PFSK-1 (cell line): ENCODE data around the gene PCED1B.

Experiments used
- FOXP2 ChIP-seq: optimal IDR thresholded peaks from 2 replicates; pipeline ENCODE3; 2011; ENCODE audit warnings: borderline replicate concordance, control low read depth, inconsistent platforms; ENCODE audit not compliant: insufficient read depth; ENCODE audit errors: extremely low read length, extremely low read depth
- POLR2AphosphoS5 ChIP-seq: IDR thresholded peaks from 2 replicates; pipeline ENCODE4 v1.6.1; 2012; ENCODE audit warnings: low read depth, mild to moderate bottlenecking, control low read depth, low read length, moderate library complexity
- REST ChIP-seq, 2 experiments: IDR thresholded peaks; 2 replicates each; pipeline versions ENCODE4 v1.6.1 to v1.8.0; 2011 to 2012; ENCODE audit warnings: low read depth in 2 of 2, low read length in 2 of 2, control low read depth in 1 of 2, inconsistent platforms in 1 of 2, mild to moderate bottlenecking in 1 of 2, moderate library complexity in 1 of 2; ENCODE audit not compliant: insufficient read depth in 1 of 2
- SIN3A ChIP-seq: IDR thresholded peaks from 2 replicates; pipeline ENCODE4 v1.6.1; 2012; ENCODE audit warnings: mild to moderate bottlenecking, low read length, moderate library complexity, borderline replicate concordance; ENCODE audit not compliant: insufficient read depth
- TAF1 ChIP-seq: IDR thresholded peaks from 2 replicates; pipeline ENCODE4 v1.6.1; 2012; ENCODE audit warnings: low read length, control low read depth, borderline replicate concordance; ENCODE audit not compliant: insufficient read depth

Gene PCED1B

DNA sequence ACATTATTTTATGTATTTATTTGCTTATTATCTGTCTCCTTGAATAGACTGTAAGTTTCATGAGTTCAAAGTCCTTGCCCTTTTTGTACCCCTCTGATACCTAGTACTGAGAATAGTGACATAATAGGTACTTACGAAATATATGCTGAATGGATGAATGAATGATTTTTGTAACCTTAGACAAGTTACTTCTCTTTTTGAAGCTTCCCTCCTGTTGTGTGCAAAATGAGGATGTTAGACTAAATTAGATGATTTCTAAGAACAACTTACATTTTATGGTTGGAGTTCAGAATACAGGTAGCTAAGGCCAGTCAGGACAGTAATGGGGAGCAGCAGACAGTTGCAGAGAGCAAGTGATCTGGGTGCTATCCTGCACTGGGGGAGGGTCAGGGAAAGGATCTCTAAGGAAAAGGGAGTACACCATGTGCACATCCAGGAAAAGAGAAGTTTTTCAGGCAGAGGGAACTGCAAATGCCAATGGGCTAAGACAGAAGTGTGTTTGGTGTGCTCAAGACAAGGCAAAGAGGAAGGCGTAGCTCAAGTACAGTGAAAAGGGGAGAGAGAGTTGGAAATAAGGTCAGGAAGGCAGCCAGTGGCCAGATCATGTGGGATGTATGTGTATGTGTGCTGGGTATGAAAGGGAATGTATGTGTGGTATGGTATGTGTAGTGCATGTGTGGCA lies 59.7 kb downstream of the PCED1B start:
- TF ChIP-seq FOXP2 (no peak), SIN3A (no peak), POLR2AphosphoS5 (no peak), TAF1 (no peak), REST (IDR thresholded peaks at IDR 0.05; ENCODE audit: insufficient read depth in 1 of 2, low read depth in 2 of 2, low read length in 2 of 2) (no peak)

- TF ChIP-seq POLR2AphosphoS5 (no peak), SIN3A (no peak)
These were observed 62.0 kb downstream of the PCED1B start for GRCh38 chr12:47141459-47141858.

DNA sequence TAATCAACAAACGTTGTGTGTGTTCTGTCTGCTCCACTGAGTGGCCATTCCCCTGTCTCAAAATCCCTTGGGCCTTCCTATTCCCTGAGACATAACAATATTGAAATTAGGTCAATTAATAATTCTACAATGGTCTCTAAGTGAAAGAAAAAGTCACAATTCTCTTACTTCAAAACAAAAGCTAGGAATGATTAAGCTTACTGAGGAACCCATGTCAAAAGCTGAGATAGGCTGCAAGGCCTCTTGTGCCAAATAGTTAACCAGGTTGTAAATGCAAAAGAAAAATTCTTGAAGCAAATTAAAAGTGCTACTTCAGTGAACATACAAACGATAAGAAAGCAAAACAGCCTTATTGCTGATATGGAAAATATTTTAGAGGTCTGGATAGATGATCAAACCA lies 65.3 kb downstream of the PCED1B start:
- no peak for TF ChIP-seq REST (IDR thresholded peaks at IDR 0.05; ENCODE audit: insufficient read depth in 1 of 2, low read depth in 2 of 2, low read length in 2 of 2)
- TF ChIP-seq TAF1: no peak
- TF ChIP-seq SIN3A: no peak
- TF ChIP-seq POLR2AphosphoS5: no peak
- TF ChIP-seq FOXP2: no peak

GRCh38 chr12:47145188-47145587 lies 65.8 kb downstream of the PCED1B start:
- TF ChIP-seq FOXP2 (no peak), REST (IDR thresholded peaks at IDR 0.05; ENCODE audit: insufficient read depth in 1 of 2, low read depth in 2 of 2, low read length in 2 of 2) (no peak), TAF1 (no peak), POLR2AphosphoS5 (no peak), SIN3A (no peak)

DNA sequence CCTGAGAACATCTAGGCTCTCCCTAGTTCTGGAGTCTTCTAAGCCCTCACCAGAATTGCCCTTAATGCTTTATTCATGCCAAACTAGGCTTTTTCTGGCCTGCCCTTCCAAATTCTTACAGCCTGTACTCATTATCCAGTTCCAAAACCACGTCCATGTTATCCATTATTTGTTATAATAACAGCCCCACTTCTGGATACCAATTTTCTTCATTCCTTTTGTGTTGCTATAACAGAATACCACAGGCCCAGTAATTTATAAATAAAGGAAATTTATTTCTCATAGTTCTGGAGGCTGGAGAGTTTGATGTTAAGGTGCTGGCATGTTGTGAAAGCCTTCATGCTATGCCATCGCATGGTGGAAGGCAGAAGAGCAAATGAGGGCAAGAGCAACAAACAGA lies 68.3 kb downstream of the PCED1B start:
- no peak for TF ChIP-seq SIN3A
- no peak for TF ChIP-seq TAF1
- no peak for TF ChIP-seq REST (IDR thresholded peaks at IDR 0.05; ENCODE audit: insufficient read depth in 1 of 2, low read depth in 2 of 2, low read length in 2 of 2)
- TF ChIP-seq POLR2AphosphoS5: no peak
- no peak for TF ChIP-seq FOXP2
